Activated T-cell treated with anti-CD3 and anti-CD28 coated beads for 4 hours (primary cell): Measurements from ENCODE around the gene KMO.

ENCODE experiments used
- DNase-seq: peaks from one replicate; pipeline ENCODE4 v3.0.0-alpha.2; 2020

The KMO gene

DNA sequence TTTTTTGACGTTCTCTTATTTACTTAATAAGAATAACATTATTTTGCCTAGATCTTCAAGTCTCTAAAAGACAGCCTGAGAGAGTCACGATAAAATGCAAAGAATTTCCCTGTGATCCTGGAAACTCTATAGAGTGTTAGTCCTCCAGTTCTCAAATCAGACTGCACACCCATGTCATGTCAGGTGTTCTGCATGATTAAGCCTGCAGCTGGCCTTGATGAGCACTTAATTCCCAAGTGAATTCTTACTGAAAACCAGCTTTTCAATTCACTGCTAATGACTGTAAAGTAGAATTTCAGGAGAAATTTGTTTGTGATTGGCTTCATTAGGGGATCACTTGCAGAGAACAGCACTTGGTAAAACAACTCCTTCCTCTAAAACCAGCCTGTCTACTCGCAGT is 66.1 kb downstream of the KMO start:
- DNase-seq: no peak

DNA sequence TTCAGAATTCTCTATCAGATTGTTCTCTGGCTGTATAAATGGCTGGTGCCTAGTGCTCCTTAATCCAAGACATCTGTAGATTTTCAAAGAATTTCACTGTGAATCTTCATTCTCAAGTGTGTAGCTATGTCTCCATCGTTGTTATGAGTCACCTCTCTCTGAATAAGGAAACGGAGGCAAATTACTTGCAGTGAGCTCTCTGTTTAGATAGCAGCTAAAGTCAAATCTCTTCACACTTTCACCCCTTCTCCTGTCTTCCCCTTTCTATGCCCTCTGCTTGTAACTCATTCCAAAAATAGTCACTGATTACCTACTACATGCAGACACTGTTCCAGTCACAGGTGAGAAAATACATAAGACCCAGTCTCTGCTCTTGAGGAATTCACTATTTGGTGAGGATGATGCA is 68.3 kb downstream of the KMO start:
- DNase-seq: no peak

DNA sequence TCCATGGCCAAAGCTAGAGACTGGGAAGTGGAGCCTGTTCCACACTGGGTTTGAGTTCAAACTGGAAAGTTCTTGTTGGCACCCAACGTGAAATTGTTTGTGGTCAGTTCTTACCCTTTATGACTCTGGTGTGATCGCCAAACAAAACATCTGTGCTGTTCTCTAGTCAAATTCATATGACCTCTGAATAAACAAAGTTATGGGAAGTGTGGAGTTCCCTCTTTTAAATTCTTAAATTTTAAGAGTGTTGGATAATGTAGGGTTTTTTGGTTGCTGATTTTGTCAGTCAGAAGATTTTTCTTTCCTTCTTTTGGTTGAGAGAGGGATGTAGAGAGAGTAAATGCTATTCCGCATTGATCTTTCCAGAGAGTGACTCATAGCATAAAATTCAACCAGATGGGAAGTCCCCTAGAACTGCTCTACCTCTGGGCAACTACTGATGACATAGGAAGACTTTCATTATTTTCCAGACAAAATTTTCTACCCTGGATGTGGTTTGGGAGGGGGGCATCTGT is 71.6 kb downstream of the KMO start:
- DNase-seq: no peak

GRCh38 chr1:241605146-241605805 is 73.1 kb downstream of the KMO start:
- no peak for DNase-seq

DNA sequence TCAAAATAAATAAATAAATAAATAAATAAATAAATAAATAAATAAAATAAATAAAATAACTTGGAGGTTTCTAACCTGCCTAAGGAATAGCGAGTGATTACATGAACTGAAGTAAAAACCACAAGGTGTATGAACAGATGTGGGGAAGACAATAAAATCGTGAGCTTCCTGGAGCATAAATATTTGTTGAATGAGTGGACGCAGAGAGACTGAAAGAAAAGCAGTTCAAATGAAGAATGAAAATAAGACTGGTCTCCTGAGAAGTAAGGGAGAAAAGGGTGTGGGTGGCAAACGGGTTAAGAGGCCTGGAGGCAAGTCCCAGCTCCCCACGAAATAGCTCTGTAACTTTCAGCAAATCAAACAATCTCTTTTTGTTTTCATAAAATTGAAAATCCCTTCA is 74.4 kb downstream of the KMO start:
- DNase-seq: no peak

- no peak for DNase-seq
Observed at GRCh38 chr1:241607497-241607896, 75.3 kb downstream of the KMO start.

DNA sequence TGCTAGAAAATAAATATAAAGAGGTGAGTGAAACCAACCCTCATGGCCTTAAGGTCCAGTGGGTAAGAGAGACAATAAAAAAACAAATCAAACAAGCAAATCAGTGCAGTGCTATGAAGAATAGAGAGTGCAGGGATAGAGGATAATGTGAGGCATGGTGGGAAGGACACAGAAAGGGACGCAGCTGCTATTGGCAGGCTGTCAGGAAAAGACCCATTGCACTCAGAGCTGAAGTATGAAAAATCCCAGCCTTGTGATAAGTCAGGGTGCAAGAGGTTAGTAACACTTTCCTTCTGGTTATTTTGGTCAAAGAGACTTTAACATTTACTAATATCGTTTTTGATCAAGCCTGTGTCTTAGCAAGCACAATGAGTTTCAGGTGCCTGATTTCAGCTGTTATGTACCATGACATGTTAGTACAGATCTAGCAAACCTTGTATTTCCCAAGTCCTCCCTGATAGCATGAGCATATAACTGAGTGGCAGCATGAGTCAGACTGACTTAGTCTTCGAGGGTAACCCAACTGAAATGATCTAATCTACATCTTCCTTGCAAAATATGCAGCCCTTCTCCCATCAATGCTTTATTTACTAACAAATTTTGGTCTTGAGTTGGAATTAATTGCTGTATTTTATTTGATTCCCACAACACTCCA is 76.3 kb downstream of the KMO start:
- no peak for DNase-seq

- DNase-seq: no peak
Observed at GRCh38 chr1:241610056-241610815, 78.1 kb downstream of the KMO start.

- DNase-seq: no peak
Observed at GRCh38 chr1:241611063-241611462, 78.9 kb downstream of the KMO start.

DNA sequence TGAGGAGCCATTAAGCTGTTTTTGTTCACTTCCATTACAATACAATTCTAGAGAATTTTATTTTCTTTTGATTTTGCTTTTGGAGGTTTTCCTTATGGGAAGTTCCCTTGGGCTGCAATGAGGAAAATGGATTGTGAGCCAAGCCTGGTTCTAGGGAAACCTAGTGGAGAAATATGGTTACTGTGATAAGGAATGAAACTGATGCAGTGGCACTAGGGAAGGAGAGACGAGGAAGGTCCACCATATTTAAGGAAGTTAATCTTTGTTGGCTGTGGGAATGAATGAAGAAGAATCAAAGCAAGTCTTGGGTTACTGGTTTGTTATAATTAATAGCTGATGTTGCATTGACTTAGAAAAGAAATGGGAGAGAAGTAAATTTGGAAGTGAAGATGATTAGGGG is 79.6 kb downstream of the KMO start:
- DNase-seq: no peak

- no peak for DNase-seq
Observed at GRCh38 chr1:241612533-241613477, 80.6 kb downstream of the KMO start.

- DNase-seq: no peak
Observed at GRCh38 chr1:241614144-241614543, 82.0 kb downstream of the KMO start.

DNA sequence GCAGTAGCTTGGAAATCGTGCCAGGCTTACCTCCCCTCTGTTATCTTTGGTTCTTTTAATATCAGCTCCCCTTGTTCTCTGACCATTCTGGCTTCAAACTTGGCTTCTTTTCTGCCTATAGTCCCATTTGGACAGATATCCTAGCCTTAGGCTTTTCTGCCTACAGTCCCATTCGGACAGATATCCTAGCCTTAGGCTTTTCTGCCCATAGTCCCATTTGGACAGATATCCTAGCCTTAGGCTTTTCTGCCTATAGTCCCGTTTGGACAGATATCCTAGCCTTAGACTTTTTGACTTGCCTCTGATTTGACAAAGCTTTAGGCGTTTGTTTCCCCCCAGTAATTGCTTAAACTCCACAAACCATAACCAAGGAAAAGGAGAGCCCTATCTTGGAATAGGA is 82.4 kb downstream of the KMO start:
- no peak for DNase-seq

DNA sequence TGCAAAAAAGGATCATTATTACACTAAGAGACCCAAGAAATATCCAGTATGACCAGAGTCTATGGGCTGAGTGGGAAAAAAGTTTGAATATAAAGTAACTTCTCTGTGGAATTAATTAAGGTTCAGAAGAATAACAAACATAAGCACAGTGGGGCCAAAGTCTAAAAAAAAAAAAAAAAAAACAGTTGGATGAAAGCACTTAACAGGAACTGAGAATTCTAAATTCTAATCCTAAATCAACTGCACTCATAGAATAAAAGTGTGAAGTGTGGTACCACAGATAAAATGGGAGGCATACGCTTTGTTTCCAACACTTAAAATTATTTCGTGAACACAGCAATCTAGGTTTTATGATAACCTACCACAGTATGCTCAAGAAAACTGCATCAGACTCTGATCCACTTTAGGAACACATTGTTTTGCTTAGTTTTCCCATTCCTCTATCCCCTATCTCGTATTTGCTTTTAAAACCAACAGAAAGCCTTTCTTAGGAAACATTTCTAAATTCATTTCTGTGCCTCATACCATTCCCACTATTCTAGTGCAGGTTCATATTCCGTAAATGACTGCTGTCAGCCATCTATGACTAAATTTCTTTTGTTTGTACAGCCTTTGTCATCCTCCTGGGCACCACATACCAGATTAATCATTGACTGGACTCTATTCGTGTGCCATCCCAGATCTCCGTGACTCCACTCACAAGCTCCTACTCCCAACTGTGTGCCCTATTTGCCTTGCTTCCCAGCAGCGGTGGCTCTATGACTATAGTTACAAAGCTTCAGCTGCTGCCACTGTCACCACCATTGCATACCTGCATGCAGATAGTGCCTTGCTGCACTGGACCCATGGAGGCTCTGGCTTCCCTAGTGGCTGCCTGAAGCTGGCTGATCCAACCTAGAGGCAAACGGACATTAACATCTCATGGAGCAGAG is 83.1 kb downstream of the KMO start:
- DNase-seq: no peak

DNA sequence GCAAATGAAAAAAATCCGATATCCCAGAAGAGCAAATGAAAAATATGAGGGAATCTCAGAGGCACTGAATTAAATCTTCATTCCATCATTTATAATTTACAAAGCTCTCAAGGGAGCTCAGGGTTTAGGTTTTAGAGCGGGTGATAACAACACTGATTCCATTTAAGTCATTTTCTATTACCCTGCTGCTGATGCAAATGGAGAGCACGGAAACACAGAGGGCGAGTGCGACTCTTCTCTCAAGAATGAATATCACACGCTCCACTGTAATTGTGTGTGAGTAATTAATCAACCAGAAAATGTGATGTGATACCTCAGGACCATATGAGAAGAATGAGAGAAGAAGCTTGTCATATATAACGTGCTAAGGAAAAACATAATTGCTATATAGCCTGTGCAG is 85.2 kb downstream of the KMO start:
- DNase-seq: no peak

DNA sequence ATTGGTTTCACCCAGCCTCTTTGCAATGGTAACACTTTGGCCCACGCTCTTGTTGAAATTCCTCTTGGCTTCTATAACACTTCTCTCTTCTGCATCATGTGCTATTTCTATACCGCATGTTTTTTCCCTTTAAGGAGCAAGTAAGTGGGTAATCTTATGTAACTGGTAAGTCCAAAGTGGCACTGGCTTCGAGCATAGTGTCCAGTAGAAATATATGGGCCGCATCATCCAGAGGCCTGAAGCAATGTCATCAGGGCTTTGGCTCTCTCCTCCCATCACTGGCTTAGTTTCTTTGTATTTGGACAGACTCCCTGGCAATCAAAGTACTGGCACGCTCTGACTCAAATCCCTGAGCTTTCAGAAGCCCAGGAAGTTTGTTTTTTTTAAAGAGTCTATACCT is 90.5 kb downstream of the KMO start:
- no peak for DNase-seq

DNA sequence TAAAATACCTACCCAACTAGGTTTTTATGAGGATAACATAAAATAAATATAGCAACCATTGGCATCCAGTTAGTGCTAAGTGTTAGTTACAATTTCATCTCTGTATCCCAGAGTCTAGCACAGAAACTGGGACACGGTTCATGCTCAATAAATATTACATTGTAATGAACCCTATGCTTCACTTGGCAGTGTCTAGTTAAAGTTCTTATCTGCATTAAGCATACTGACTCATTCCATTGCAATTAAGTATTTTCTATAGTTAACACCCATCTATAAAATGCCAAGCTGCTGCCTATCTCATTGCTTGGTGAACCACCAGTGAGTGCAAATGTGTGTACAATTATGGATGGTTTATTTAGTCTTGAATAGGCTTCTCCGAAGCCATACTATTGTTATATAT is 92.8 kb downstream of the KMO start:
- DNase-seq: no peak

- DNase-seq: peak; percentile 29
Observed at GRCh38 chr1:241627453-241628259, 95.5 kb downstream of the KMO start.

- DNase-seq: no peak
Observed at GRCh38 chr1:241630005-241630404, 97.8 kb downstream of the KMO start.

DNA sequence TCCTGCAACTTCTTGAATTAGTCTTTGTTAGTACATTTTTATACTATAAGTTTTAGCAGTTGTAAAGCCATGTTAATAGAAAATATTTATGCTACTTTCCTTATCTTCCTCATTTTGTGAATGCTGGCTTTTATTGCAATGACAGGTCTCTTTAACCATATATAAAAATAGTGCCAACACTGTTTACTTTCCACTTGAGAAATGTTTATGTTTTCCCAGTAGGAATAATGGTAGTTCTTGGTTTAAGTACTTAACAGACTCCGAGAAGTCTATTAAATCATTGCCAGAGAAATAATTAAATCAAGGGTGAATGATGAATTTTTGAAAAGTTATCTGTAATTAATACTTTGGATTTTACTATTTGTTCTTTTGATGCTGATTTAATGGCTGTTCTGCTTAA is 98.3 kb downstream of the KMO start:
- no peak for DNase-seq

DNA sequence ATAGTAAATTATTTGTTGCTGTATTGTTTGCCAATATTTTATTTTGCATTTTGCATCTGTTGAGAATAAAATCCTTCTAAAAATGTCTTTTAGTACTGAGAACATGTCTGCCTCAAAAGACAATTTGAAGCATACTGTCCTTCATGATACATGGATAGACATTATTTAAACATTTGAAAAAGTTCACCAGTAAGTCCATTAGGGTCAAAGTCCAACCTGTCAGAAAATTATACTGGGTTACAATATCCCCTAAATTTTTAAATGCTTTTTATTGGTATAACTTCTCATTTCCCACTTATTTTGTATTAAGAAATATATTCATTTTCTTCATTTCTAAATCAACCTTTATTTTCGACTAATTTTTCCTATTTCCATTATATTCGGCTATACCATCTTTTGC is 98.7 kb downstream of the KMO start:
- no peak for DNase-seq
